GM21381 (cell line): ENCODE results near the gene HCK.
"Not testable (repeated sequence)": the region's sequence is repeated elsewhere in the genome, so short reads cannot be mapped to it uniquely, and the experiment has no call there.

ENCODE experiments used
- ATAC-seq: cut with Tn5 transposase; IDR thresholded peaks from one replicate; pipeline ENCODE4 v1.9.1; 2021; ENCODE audit warnings: mild to moderate bottlenecking, moderate library complexity; ENCODE audit not compliant: unreplicated experiment

HCK gene

GRCh38 chr20:32089637-32090362, 37.8 kb downstream of the HCK start:
- no peak for ATAC-seq

GRCh38 chr20:32091888-32092346, 39.9 kb downstream of the HCK start:
- no peak for ATAC-seq

GRCh38 chr20:32098786-32099185, 46.7 kb downstream of the HCK start:
- no peak for ATAC-seq

- ATAC-seq: no peak
These were observed 56.9 kb downstream of the HCK start for GRCh38 chr20:32108814-32109391.

GRCh38 chr20:32109392-32110172, 57.5 kb downstream of the HCK start, which contains the start of gene TM9SF4:
Gene TM9SF4, plus strand, starts transcription at chr20:32109714. Its CDS starts 27 bp downstream, at chr20:32109741.
- peak; percentile 79 for ATAC-seq

- ATAC-seq: peak; percentile 6
These were observed 58.2 kb downstream of the HCK start for GRCh38 chr20:32110173-32110704.

- ATAC-seq: no peak
These were observed 58.7 kb downstream of the HCK start for GRCh38 chr20:32110727-32111126.

GRCh38 chr20:32111156-32111686, 59.2 kb downstream of the HCK start:
- no peak for ATAC-seq

- ATAC-seq: no peak
These were observed 59.7 kb downstream of the HCK start for GRCh38 chr20:32111753-32112152.

- ATAC-seq: no peak
These were observed 60.8 kb downstream of the HCK start for GRCh38 chr20:32112841-32113240.

GRCh38 chr20:32113591-32114260, 61.7 kb downstream of the HCK start:
- no peak for ATAC-seq

- ATAC-seq: no peak
These were observed 62.4 kb downstream of the HCK start for GRCh38 chr20:32114305-32114960.

GRCh38 chr20:32115211-32115767, 63.2 kb downstream of the HCK start:
- no peak for ATAC-seq

- ATAC-seq: no peak
These were observed 64.1 kb downstream of the HCK start for GRCh38 chr20:32116079-32116521.

- not testable (repeated sequence) for ATAC-seq
These were observed 64.8 kb downstream of the HCK start for GRCh38 chr20:32116796-32117195.

- ATAC-seq: not testable (repeated sequence)
These were observed 66.4 kb downstream of the HCK start for GRCh38 chr20:32118427-32118826.

- no peak for ATAC-seq
These were observed 67.7 kb downstream of the HCK start for GRCh38 chr20:32119734-32120133.

- ATAC-seq: not testable (repeated sequence)
These were observed 69.9 kb downstream of the HCK start for GRCh38 chr20:32121908-32122307.

- no peak for ATAC-seq
These were observed 71.0 kb downstream of the HCK start for GRCh38 chr20:32123088-32123487.
